GM13976 (cell line): ENCODE results near the gene FKTN.
A peak's percentile ranks its signal among the peaks of the same experiment; 100 is the strongest.

Experiments
- DNase-seq: peaks from one replicate; pipeline ENCODE4 v3.0.0; 2012; ENCODE audit warnings: low spot score
- CTCF ChIP-seq: IDR thresholded peaks from 2 replicates; pipeline ENCODE4 v1.5.1; 2012; ENCODE audit warnings: borderline replicate concordance, mild to moderate bottlenecking; ENCODE audit not compliant: insufficient read depth; ENCODE audit errors: extremely low read depth, missing control alignments, control extremely low read depth
- in situ Hi-C: fragments of 300-500 bp; cut with MboI; formaldehyde crosslinking; loops from one replicate; pipeline ENCODE4 v1.12.0; 2022; ENCODE audit warnings: low sequenced_read_pairs, mixed read lengths, inconsistent platforms; ENCODE audit not compliant: unreplicated experiment

FKTN gene

DNA sequence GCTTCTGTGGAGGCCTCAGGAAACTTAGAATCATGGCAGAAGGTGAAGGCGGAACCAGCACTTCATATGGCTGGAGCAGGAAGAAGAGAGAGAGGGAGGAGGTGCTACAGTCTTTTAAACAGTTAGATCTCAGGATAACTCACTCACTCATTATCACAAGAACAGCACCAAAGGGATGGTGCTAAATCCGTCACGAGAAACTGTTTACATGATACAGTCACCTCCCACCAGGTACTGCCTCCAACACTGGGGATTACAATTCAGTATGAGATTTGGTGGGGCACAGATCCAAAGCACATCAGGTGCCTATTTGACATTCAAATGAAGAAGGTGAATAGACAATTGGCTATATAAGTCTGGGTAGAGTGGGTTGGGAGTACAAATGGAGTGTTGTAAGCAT is 35.2 kb downstream of the FKTN start:
- TF ChIP-seq CTCF, result no peak
- in situ Hi-C loops, result no loop called here
- no peak for DNase-seq

- in situ Hi-C loops, result no loop called here
- no peak for TF ChIP-seq CTCF
- peak; percentile 44 for DNase-seq
Observed at GRCh38 chr9:105608721-105609598, 51.0 kb downstream of the FKTN start.

DNA sequence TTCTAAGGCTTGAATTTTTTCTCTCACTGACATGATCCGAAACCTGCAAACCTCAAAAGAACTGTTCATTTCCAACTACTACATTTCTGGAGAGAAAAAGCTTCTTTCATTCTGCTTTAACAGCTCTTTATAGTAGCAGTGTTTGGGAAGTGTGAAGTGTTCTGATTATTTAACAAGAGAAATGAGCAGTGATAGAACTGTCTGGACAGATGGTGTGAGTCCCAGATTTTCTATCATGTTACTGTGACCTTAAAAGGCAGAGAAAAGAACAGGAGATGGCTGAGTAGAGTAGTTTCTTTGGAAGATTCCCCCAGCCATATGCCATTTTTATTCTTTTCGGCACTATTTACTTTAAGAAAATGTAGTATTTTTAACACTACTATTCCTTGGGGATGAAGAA is 63.1 kb downstream of the FKTN start:
- in situ Hi-C loops, result no loop called here
- DNase-seq, result no peak
- no peak for TF ChIP-seq CTCF

GRCh38 chr9:105625088-105625487 is 67.2 kb downstream of the FKTN start:
- TF ChIP-seq CTCF, result no peak

GRCh38 chr9:105632807-105633206 is 74.9 kb downstream of the FKTN start:
- TF ChIP-seq CTCF, result no peak
- in situ Hi-C loops, result no loop called here
- DNase-seq, result no peak

More at GRCh38 chr9:105625088-105625487, 67.2 kb downstream of the FKTN start:
- DNase-seq, result no peak
- in situ Hi-C loops, result no loop called here

GRCh38 chr9:105633411-105633810 is 75.5 kb downstream of the FKTN start:
- TF ChIP-seq CTCF, result no peak
- in situ Hi-C loops, result no loop called here
- no peak for DNase-seq
